ENCODE results near the gene CCDC188. TPM values are rescaled to one million over a fixed set of nuclear protein-coding genes. Genes with fewer than 3 reads are reported as not detected.

Gene CCDC188
- total and polyA plus RNA-seq, 2 of the 4 experiments (the other 2 are of a cell fraction) = 0.10 TPM; not detected in 1

GRCh38 chr22:20169253-20169822 lies 18.5 kb upstream of the CCDC188 start:
- Histone ChIP-seq H2BK120ac (ENCODE audit: low read depth, low read length) (no peak overlapping the region), H3K14ac (replicated peaks; ENCODE audit: low read depth, low read length) (no peak overlapping the region), H2BK5ac (ENCODE audit: low read depth, low read length, poor library complexity, severe bottlenecking) (no peak overlapping the region), H4K20me1 (ENCODE audit: insufficient read depth, low read length) (no peaks in the 10 kb centered on the region), H3K79me1 (ENCODE audit: low read depth in 1 of 2, low read length in 2 of 2) (no peaks in the 10 kb centered on the region), H4K91ac (ENCODE audit: insufficient read depth, low read depth, low read length) (no peak overlapping the region), H3K27me3 (ENCODE audit: control insufficient read depth, insufficient read depth, low read length) (peaks cover 26% of the 10 kb centered on the region), H4K8ac (ENCODE audit: low read depth in 2 of 2, low read length in 2 of 2) (no peak overlapping the region), H3K4me2 (ENCODE audit: low read depth, low read length) (no peak overlapping the region), H3K27ac (ENCODE audit: insufficient read depth, low read length) (no peak overlapping the region), H3K36me3 (ENCODE audit: control insufficient read depth, insufficient read depth, low read length) (no peaks in the 10 kb centered on the region), H3K9me1 (ENCODE audit: insufficient read depth, low read length) (no peaks in the 10 kb centered on the region), H3K9me3 (ENCODE audit: control insufficient read depth, insufficient read depth, low read length) (no peaks in the 10 kb centered on the region), H2AFZ (replicated peaks; ENCODE audit: low read length, poor library complexity) (no peak overlapping the region), H3K18ac (ENCODE audit: low read depth, low read length) (no peak overlapping the region), H4K5ac (ENCODE audit: low read depth, low read length) (no peak overlapping the region), H3K9ac (ENCODE audit: low read depth, low read length) (no peak overlapping the region), H3K4me1 (ENCODE audit: control insufficient read depth, insufficient read depth, low read length) (no peaks in the 10 kb centered on the region), H3K4me3 (ENCODE audit: insufficient read depth, low read depth, low read length) (no peak overlapping the region), H2BK20ac (ENCODE audit: low read depth, low read length) (no peak overlapping the region), H3K56ac (ENCODE audit: extremely low read depth, insufficient read depth, low read length) (no peak overlapping the region), H2BK15ac (ENCODE audit: low read depth, low read length) (no peak overlapping the region), H2AK9ac (replicated peaks; ENCODE audit: low read depth, low read length, poor library complexity) (no peak overlapping the region), H2AK5ac (ENCODE audit: low read depth, low read length) (no peak overlapping the region), H3K23ac (ENCODE audit: low read depth, low read length) (no peak overlapping the region), H3K4ac (ENCODE audit: low read depth, low read length) (no peak overlapping the region)
- ChIA-PET POLR2A (ENCODE audit: unreplicated experiment) (no interaction called here), CTCF (no interaction called here)
- DNase-seq = no peak
- intact Hi-C loops (cut with micrococcal nuclease) (no loop called here), dilution Hi-C loops (cut with HindIII; ENCODE audit: low sequenced_read_pairs, unreplicated experiment) (no loop called here), in situ Hi-C loops (cut with MboI; ENCODE audit: low sequenced_read_pairs) (no loop called here)
- no peak for ATAC-seq (ENCODE audit: low read depth)
- WGBS, 2 experiments (ENCODE audit: extremely low coverage in 2 of 2, insufficient read length in 1 of 2) = 37% methylated on average over 4 of the region's 10 CpGs; no CpG with 5 or more reads in 1 of the 2 experiments
- BruUV-seq (replicated peaks) = no TSS peak
- TF ChIP-seq CEBPB (IDR thresholded peaks at IDR 0.05; ENCODE audit: low read depth, low read length) (no peak), RAD21 (IDR thresholded peaks at IDR 0.05; ENCODE audit: low read length) (no peak), MAZ (IDR thresholded peaks at IDR 0.05; ENCODE audit: borderline replicate concordance, low read depth, low read length) (no peak), MAFK (IDR thresholded peaks at IDR 0.05; ENCODE audit: low read depth, low read length) (no peak), CHD1 (IDR thresholded peaks at IDR 0.05; ENCODE audit: low read depth, low read length) (no peak), USF2 (IDR thresholded peaks at IDR 0.05; ENCODE audit: low read depth, low read length) (no peak)
